ENCODE data around the gene DNAJC30.

Gene DNAJC30

GRCh38 chr7:73644688-73645286 is 38.5 kb downstream of the DNAJC30 start:
- Histone ChIP-seq H3K27ac (ENCODE audit: low read depth, low read length) (no peak overlapping the region), H2BK12ac (ENCODE audit: low read length) (no peak overlapping the region), H3K4me3 (ENCODE audit: low read depth, low read length) (no peak overlapping the region), H3K9me3 (ENCODE audit: insufficient read depth, low read depth, low read length) (peaks cover 6% of the 10 kb centered on the region), H4K12ac (ENCODE audit: low read depth, low read length) (no peak overlapping the region), H3K4ac (ENCODE audit: low read depth, low read length) (no peak overlapping the region), H3K27me3 (ENCODE audit: insufficient read depth, low read length) (peaks cover 30% of the 10 kb centered on the region), H4K8ac (ENCODE audit: low read depth, low read length) (no peak overlapping the region), H2BK120ac (ENCODE audit: insufficient read depth, low read length, poor library complexity) (no peak overlapping the region), H3K79me1 (ENCODE audit: low read length) (no peaks in the 10 kb centered on the region), H3K4me2 (ENCODE audit: low read length) (no peak overlapping the region), H3K9ac (ENCODE audit: low read length) (no peak overlapping the region), H3K18ac (ENCODE audit: low read length) (no peak overlapping the region), H3K79me2 (ENCODE audit: control insufficient read depth, insufficient read depth, low read length, poor library complexity) (no peaks in the 10 kb centered on the region), H4K91ac (ENCODE audit: low read depth, low read length) (no peak overlapping the region), H2AK5ac (ENCODE audit: low read length) (no peak overlapping the region), H3K23ac (ENCODE audit: low read length) (no peak overlapping the region), H2AFZ (ENCODE audit: insufficient read depth, low read length, poor library complexity) (no peak overlapping the region), H2BK5ac (ENCODE audit: low read depth, low read length, poor library complexity) (no peak overlapping the region), H3K36me3 (ENCODE audit: control insufficient read depth in 1 of 2, insufficient read depth in 2 of 2, low read length in 2 of 2) (no peaks in the 10 kb centered on the region), H3K14ac (ENCODE audit: low read length) (no peak overlapping the region), H3K4me1 (ENCODE audit: control insufficient read depth in 1 of 2, insufficient read depth in 2 of 2, low read length in 2 of 2) (peaks cover 0 to 4% of the 10 kb centered on the region in 2 experiments)
- no CpG with 5 or more reads among the region's 5 CpGs for WGBS (ENCODE audit: extremely low coverage, insufficient coverage, insufficient read length)
- no peak for DNase-seq

- H3K4me2 ChIP-seq (ENCODE audit: low read length) = no peak overlapping the region
- no peak overlapping the region for H4K8ac ChIP-seq (ENCODE audit: low read depth, low read length)
- H3K4ac ChIP-seq (ENCODE audit: low read depth, low read length) = no peak overlapping the region
- no peak overlapping the region for H4K12ac ChIP-seq (ENCODE audit: low read depth, low read length)
- H3K14ac ChIP-seq (ENCODE audit: low read length) = no peak overlapping the region
- H3K23ac ChIP-seq (ENCODE audit: low read length) = no peak overlapping the region
- WGBS (ENCODE audit: extremely low coverage, insufficient coverage, insufficient read length) = no CpG with 5 or more reads among the region's 2 CpGs
- H3K9me3 ChIP-seq (ENCODE audit: insufficient read depth, low read depth, low read length) = peaks cover 6% of the 10 kb centered on the region
- peaks cover 0 to under 1% of the 10 kb centered on the region in 2 experiments for H3K4me1 ChIP-seq (ENCODE audit: control insufficient read depth in 1 of 2, insufficient read depth in 2 of 2, low read length in 2 of 2)
- no peak overlapping the region for H2BK12ac ChIP-seq (ENCODE audit: low read length)
- H3K36me3 ChIP-seq (ENCODE audit: control insufficient read depth in 1 of 2, insufficient read depth in 2 of 2, low read length in 2 of 2) = no peaks in the 10 kb centered on the region
- H3K18ac ChIP-seq (ENCODE audit: low read length) = no peak overlapping the region
- H2AFZ ChIP-seq (ENCODE audit: insufficient read depth, low read length, poor library complexity) = no peak overlapping the region
- H3K27me3 ChIP-seq (ENCODE audit: insufficient read depth, low read length) = peaks cover 13% of the 10 kb centered on the region
- H3K27ac ChIP-seq (ENCODE audit: low read depth, low read length) = no peak overlapping the region
- no peaks in the 10 kb centered on the region for H3K79me2 ChIP-seq (ENCODE audit: control insufficient read depth, insufficient read depth, low read length, poor library complexity)
- no peak overlapping the region for H4K91ac ChIP-seq (ENCODE audit: low read depth, low read length)
- no peak overlapping the region for H2BK5ac ChIP-seq (ENCODE audit: low read depth, low read length, poor library complexity)
- no peak overlapping the region for H3K9ac ChIP-seq (ENCODE audit: low read length)
- no peak for DNase-seq
- H3K4me3 ChIP-seq (ENCODE audit: low read depth, low read length) = no peak overlapping the region
- H2AK5ac ChIP-seq (ENCODE audit: low read length) = no peak overlapping the region
- no peak overlapping the region for H2BK120ac ChIP-seq (ENCODE audit: insufficient read depth, low read length, poor library complexity)
- H3K79me1 ChIP-seq (ENCODE audit: low read length) = no peaks in the 10 kb centered on the region
These were observed 40.4 kb downstream of the DNAJC30 start for GRCh38 chr7:73642834-73643233.

GRCh38 chr7:73638911-73639310 is 44.3 kb downstream of the DNAJC30 start:
- Histone ChIP-seq H3K4me3 (ENCODE audit: low read depth, low read length) (no peak overlapping the region), H2BK120ac (ENCODE audit: insufficient read depth, low read length, poor library complexity) (no peak overlapping the region), H3K18ac (ENCODE audit: low read length) (no peak overlapping the region), H4K91ac (ENCODE audit: low read depth, low read length) (no peak overlapping the region), H3K27me3 (ENCODE audit: insufficient read depth, low read length) (no peaks in the 10 kb centered on the region), H2BK5ac (ENCODE audit: low read depth, low read length, poor library complexity) (no peak overlapping the region), H4K12ac (ENCODE audit: low read depth, low read length) (no peak overlapping the region), H2AFZ (ENCODE audit: insufficient read depth, low read length, poor library complexity) (no peak overlapping the region), H3K9me3 (ENCODE audit: insufficient read depth, low read depth, low read length) (peaks cover 2% of the 10 kb centered on the region), H3K9ac (ENCODE audit: low read length) (no peak overlapping the region), H3K4me2 (ENCODE audit: low read length) (no peak overlapping the region), H4K8ac (ENCODE audit: low read depth, low read length) (no peak overlapping the region), H3K36me3 (ENCODE audit: control insufficient read depth in 1 of 2, insufficient read depth in 2 of 2, low read length in 2 of 2) (no peaks in the 10 kb centered on the region), H2BK12ac (ENCODE audit: low read length) (no peak overlapping the region), H3K4ac (ENCODE audit: low read depth, low read length) (no peak overlapping the region), H3K27ac (ENCODE audit: low read depth, low read length) (no peak overlapping the region), H3K4me1 (ENCODE audit: control insufficient read depth in 1 of 2, insufficient read depth in 2 of 2, low read length in 2 of 2) (no peaks in the 10 kb centered on the region), H3K23ac (ENCODE audit: low read length) (no peak overlapping the region), H3K79me2 (ENCODE audit: control insufficient read depth, insufficient read depth, low read length, poor library complexity) (no peaks in the 10 kb centered on the region), H3K14ac (ENCODE audit: low read length) (no peak overlapping the region), H2AK5ac (ENCODE audit: low read length) (no peak overlapping the region), H3K79me1 (ENCODE audit: low read length) (no peaks in the 10 kb centered on the region)
- no peak for DNase-seq
- no CpG with 5 or more reads among the region's 3 CpGs for WGBS (ENCODE audit: extremely low coverage, insufficient coverage, insufficient read length)

- Histone ChIP-seq H3K27ac (ENCODE audit: low read depth, low read length) (no peak overlapping the region), H4K8ac (ENCODE audit: low read depth, low read length) (no peak overlapping the region)
- WGBS (ENCODE audit: extremely low coverage, insufficient coverage, insufficient read length) = 100% methylated on average over 1 of the region's 8 CpGs
These were observed 47.6 kb downstream of the DNAJC30 start for GRCh38 chr7:73635428-73636200.

More at GRCh38 chr7:73635428-73636200, 47.6 kb downstream of the DNAJC30 start:
- Histone ChIP-seq H3K4ac (ENCODE audit: low read depth, low read length) (no peak overlapping the region), H3K79me2 (ENCODE audit: control insufficient read depth, insufficient read depth, low read length, poor library complexity) (no peaks in the 10 kb centered on the region), H3K23ac (ENCODE audit: low read length) (no peak overlapping the region), H3K18ac (ENCODE audit: low read length) (no peak overlapping the region), H3K9me3 (ENCODE audit: insufficient read depth, low read depth, low read length) (no peaks in the 10 kb centered on the region), H2AFZ (ENCODE audit: insufficient read depth, low read length, poor library complexity) (no peak overlapping the region), H3K14ac (ENCODE audit: low read length) (no peak overlapping the region), H3K4me2 (ENCODE audit: low read length) (no peak overlapping the region), H3K9ac (ENCODE audit: low read length) (no peak overlapping the region), H2BK120ac (ENCODE audit: insufficient read depth, low read length, poor library complexity) (no peak overlapping the region), H3K4me1 (ENCODE audit: control insufficient read depth in 1 of 2, insufficient read depth in 2 of 2, low read length in 2 of 2) (no peaks in the 10 kb centered on the region), H2AK5ac (ENCODE audit: low read length) (no peak overlapping the region), H3K4me3 (ENCODE audit: low read depth, low read length) (no peak overlapping the region), H4K91ac (ENCODE audit: low read depth, low read length) (no peak overlapping the region), H3K36me3 (ENCODE audit: control insufficient read depth in 1 of 2, insufficient read depth in 2 of 2, low read length in 2 of 2) (no peaks in the 10 kb centered on the region), H3K27me3 (ENCODE audit: insufficient read depth, low read length) (no peaks in the 10 kb centered on the region), H2BK5ac (ENCODE audit: low read depth, low read length, poor library complexity) (no peak overlapping the region), H4K12ac (ENCODE audit: low read depth, low read length) (no peak overlapping the region), H2BK12ac (ENCODE audit: low read length) (no peak overlapping the region), H3K79me1 (ENCODE audit: low read length) (no peaks in the 10 kb centered on the region)
- no peak for DNase-seq
